ENCODE data around the gene VPS41.

- TF ChIP-seq CTCF (IDR thresholded peaks at IDR 0.05) (no peak), POLR2A (IDR thresholded peaks at IDR 0.05) (no peak)
These were observed 209.5 kb downstream of the VPS41 start for GRCh38 chr7:38699471-38699870.
